HG02623 (cell line): ENCODE measurements around the gene SP7.
"Not testable (repeated sequence)": the region's sequence is repeated elsewhere in the genome, so short reads cannot be mapped to it uniquely, and the experiment has no call there.

Experiments
- ATAC-seq: cut with Tn5 transposase; IDR thresholded peaks from one replicate; pipeline ENCODE4 v1.9.1; 2021; ENCODE audit warnings: moderate library complexity; ENCODE audit not compliant: unreplicated experiment

The SP7 gene

DNA sequence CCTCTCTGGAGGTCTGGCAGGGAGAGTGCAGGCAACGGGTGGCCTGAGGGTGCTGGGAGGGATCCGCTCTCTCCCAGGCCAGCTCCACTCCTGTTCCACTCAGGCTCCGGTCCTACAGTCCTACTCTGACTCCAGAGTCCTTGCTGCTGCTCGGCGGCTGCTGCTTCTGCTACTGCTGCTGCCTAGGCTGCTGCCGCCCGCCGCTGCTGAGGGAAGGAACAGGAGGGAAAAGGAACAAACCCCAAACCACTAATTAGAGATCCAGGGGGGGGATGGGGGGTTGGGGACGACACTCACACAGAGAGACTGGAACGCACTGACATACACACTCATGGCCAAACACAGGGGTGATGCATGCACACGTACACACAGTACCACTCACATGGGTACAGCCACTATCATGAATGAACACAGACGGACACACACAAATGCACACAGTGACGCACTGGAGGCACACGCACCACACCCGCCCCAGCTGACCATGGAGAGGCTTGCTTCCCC, at the start of gene SP7:
Gene SP7 (minus strand): TSS at position 174 of the 501 bp plus-strand sequence. CDS start 708 bp downstream, outside the sequence.
- ATAC-seq: no peak

DNA sequence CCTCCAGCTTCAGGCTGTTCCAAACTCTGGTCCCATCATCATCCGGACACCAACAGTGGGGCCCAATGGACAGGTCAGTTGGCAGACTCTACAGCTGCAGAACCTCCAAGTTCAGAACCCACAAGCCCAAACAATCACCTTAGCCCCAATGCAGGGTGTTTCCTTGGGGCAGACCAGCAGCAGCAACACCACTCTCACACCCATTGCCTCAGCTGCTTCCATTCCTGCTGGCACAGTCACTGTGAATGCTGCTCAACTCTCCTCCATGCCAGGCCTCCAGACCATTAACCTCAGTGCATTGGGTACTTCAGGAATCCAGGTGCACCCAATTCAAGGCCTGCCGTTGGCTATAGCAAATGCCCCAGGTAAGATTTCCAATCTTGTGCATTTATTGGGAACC, 47.1 kb upstream of the SP7 start:
- no peak for ATAC-seq

DNA sequence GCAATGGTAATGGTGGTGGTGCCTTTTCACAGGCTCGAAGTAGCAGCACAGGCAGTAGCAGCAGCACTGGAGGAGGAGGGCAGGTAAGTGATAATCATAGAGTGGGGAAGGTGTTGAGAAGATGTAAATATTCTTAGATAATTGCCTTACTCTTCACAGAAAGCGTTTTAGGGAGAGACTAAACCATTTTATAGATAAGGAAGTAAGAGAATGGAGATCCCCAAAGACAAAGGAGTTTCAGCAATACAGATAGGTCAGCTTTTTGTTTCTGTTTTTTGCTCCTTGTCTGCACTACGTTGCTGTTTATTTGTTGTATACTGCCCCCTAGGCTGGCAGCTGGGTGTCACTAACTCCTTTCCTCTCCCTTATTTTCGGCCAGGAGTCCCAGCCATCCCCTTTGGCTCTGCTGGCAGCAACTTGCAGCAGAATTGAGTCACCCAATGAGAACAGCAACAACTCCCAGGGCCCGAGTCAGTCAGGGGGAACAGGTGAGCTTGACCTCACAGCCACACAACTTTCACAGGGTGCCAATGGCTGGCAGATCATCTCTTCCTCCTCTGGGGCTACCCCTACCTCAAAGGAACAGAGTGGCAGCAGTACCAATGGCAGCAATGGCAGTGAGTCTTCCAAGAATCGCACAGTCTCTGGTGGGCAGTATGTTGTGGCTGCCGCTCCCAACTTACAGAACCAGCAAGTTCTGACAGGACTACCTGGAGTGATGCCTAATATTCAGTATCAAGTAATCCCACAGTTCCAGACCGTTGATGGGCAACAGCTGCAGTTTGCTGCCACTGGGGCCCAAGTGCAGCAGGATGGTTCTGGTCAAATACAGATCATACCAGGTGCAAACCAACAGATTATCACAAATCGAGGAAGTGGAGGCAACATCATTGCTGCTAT, 45.8 kb upstream of the SP7 start:
- no peak for ATAC-seq

DNA sequence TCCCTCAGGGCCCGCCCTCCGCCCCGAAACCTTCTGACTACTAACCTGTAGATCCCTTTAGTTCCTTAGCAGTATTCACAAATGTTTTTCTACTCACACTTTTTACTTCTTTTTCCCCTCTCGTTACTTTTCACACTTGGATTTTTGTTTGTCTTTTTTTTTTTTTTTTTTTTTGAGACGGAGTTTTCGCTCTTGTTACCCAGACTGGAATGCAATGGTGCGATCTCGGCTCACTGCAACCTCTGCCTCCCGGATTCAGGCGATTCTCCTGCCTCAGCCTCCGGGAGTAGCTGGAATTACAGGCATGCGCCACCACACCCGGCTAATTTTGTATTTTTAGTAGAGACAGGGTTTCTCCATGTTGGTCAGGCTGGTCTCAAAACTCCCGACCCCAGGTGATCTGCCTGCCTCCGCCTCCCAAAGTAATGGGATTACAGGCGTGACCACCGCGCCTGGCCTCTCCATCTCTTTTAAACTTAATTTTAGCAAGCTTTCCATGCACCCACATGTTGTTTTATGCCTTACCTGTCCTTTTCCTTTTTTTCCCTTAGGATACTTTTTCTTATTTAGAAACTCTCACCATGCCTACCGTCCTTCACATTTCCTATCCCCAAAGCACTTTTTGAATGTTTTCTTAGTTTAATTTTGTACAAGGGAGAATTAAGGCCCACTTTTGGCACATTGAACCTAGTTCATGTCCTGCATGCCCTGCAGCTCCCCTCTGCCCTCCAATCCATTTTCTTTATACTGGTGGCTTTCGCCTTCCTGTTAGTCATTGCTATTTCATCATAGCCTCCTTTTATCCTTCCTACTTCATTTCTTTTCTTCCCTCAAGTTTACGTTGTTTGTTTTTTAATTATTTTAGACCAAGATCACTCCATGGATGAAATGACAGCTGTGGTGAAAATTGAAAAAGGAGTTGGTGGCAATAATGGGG, 44.9 kb upstream of the SP7 start:
- no peak for ATAC-seq

DNA sequence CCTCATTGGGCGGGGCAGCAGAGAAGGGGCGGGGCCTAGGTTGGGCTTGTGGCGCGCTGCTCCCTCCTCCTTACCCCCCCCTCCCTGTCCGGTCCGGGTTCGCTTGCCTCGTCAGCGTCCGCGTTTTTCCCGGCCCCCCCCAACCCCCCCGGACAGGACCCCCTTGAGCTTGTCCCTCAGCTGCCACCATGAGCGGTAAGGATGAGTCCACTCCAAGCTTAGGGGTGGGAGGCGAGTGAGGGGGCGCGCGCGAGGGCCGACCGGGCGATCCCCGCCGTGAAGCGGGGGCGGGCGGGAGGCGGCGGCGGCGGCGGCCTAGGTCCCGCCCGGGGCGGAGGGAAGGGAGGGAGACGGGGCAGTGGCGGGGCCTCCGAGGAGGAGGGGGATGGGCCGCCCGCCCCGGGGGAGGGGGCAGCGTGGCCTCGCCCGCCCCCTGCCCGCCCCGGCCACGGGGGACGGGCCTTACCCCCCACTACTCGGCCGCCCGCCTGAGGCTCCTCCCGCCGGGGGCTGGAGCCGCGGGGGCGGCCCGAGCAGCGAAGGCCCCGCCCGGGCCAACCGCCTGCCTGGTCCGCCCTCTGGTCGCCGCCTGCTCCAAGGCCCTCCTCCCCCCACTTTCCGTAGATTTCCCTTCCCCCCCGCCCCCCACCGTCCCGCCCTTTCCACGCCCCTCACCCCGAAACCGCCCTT, 44.1 kb upstream of the SP7 start, which contains the start of gene SP1:
Gene SP1 (plus strand): TSS at position 73 of the 690 bp plus-strand sequence. CDS start 116 bp downstream, at position 189.
- peak; percentile 36 for ATAC-seq

DNA sequence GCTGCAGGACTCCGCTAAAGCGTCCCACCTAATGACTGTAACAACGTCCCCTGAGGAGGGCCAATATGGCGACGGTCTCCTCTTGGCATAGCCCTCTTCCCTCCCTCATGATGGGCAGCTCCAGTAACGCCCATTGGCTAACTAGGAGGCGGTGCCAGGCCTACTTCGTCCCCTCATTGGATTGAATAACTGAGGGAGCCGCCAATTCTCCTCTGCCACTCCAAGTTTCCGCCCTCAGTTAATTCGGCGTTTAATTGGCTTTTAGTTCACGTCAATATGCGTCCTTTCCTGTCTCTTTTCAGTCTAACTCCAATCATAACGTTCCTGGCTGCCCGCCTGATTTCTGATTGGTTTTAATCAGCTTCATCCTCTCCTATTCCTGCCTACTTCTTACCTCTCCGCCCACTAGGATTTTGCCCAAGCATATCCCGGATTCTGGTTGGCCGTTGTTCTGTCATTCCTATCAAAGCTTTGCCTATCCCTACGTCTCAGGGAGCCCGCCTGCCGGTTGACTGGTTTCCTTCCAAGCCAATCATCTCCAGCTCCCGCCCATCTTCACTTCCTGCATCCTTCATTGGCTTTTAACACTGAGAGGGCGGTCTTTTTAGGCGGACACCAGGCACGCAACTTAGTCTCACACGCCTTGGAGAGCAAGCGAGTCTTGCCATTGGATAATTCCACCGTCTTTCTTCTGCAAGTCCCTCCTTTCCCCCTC, 43.4 kb upstream of the SP7 start:
- ATAC-seq: peak; percentile 62

DNA sequence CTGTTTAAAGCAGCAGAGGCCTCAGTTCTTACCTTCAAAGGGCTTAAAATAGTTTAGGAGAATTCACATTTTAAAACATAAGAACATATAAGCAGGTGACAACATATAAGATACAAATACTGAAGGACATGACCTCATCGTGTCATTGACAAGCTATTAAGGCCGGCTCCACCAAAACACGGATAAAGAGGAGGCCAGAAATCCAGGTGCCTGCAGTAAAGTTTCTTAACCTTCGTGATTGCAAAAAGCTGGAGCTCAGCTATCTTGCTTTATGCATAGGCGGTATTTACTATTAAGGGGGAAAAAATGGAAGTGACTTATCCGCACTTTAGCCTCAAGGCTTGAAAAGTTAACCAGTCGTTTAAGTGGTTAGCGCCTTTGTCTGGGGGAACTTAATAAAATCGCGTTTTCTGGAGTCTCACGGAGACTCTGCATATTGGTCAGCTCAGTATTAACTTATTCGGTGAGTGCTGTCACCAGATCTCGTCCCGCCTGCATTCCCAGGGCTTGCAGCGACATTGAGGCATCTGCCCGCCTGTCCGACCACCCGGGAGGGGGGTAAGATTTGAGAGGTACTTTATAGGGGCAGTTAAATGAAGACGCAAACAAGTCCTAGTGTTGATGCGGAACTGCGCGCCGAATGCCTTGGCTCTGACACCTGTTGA, 42.7 kb upstream of the SP7 start:
- no peak for ATAC-seq

DNA sequence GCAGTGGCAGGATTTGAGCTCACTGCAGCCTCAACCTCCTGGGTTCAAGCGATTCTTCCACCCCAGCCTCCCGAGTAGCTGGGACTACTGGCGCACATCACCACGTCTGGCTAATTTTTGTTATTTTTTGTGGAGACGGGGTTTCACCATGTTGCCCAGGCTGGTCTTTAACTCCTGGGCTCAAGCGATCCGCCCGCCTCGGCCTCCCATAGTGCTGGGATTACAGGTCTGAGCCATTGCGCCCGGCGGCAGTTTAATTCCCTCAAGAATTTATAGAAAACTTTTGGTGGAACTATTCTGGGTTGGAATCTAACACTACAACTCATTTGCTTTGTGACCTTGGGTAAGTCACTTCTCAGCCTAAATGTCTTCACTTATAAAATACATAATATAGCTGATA, 42.1 kb upstream of the SP7 start:
- no peak for ATAC-seq

DNA sequence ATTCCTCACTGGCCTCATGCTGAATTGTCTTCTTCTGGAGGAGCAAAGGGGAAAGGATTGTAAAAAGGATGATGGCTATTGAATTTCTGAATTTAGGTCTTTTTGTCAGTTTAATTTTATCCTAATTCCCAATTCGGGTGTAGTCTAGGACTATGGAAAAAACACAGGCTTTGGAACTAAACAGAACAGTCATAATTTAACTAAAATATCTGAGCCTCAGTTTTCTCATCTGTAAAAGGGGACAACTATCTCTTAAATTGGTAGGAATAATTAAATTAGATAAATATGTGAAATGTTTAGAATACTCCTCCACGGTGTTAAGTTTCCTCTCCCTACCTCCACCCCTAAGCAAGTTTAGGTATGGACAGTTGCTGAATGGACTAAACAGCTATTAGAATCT, 40.6 kb upstream of the SP7 start:
- ATAC-seq: no peak

DNA sequence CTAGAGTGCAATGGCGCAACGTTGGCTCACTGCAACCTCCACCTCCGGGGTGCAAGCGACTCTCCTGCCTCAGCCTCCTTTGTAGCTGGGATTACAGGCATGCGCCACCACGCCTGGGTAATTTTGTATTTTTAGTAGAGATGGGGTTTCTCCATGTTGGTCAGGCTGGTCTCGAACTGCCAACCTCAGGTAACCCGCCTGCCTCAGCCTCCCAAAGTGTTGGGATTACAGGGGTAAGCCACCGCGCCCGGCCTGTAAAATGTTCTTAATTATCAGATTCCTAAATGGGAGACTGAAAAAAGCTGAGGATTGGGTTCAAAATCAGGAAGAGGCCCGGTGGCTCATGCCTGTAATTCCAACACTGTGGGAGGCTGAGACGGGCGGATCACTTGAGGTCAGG, 38.1 kb upstream of the SP7 start:
- not testable (repeated sequence) for ATAC-seq

DNA sequence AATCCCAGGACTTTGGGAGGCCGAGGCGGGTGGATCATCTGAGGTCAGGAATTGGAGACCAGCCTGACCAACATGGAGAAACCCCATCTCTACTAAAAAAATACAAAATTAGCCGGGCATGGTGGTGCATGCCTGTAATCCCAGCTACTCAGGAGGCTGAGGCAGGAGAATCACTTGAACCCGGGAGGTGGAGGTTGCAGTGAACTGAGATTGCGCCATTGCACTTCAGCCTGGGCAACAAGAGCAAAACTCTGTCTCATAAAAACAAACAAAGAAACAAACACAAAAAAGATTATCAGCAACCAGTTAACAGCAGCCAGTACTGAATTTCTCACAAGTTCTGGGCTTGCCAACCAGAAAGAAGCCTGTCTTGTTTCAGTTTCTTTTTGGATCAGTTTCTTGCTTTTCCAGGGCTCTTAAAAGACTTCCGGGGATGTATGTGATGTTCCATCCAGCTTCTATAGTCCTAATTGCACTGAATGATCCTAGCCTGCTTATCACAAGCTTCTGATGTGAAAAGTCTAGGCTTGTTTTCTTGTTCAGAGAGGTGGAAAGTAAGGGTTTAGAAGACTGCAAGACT, 37.5 kb upstream of the SP7 start:
- not testable (repeated sequence) for ATAC-seq

DNA sequence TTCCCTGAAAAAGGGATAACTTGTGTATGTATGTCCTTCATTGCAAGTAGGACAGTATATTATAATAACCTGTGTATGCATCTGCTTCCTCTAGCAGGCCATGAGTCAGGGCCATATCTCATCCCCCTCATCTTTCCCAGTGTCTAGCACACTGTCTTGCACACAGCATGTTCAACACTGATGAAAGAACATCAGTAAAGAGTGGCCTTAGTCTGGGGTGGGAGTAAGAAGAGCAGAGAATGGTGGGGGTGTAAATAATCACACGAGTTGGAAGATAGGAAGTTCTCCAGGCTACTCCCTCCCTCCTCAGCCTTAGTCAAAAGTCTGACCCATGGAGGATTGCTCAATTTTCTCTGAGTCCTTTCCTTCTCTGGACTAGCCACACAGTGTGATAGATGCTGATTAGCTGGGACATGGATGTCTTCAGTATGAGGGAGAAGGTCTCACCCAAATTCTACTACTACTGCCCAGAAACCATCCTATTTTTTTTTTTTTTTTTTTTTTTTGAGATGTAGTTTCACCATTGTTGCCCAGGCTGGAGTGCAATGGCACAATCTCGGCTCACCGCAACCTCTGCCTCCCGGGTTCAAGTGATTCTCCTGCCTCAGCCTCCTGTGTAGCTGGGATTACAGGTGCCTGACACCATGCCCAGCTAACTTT, 29.2 kb upstream of the SP7 start:
- no peak for ATAC-seq

DNA sequence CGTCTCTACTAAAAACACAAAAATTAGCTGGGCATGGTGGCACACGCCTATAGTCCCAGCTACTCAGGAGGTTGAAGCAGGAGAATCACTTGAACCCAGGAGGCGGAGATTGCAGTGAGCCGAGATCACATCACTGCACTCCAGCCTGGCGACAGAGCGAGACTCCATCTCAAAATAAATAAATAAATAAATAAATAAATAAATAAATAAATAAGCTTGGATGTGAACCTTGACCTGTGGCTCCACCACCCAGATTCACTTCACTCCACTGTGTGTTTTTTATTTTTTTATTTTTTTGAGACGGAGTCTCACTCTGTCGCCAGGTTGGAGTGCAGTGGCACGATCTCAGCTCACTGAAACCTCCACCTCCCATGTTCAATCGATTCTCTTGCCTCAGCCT, 25.5 kb upstream of the SP7 start:
- ATAC-seq: not testable (repeated sequence)

DNA sequence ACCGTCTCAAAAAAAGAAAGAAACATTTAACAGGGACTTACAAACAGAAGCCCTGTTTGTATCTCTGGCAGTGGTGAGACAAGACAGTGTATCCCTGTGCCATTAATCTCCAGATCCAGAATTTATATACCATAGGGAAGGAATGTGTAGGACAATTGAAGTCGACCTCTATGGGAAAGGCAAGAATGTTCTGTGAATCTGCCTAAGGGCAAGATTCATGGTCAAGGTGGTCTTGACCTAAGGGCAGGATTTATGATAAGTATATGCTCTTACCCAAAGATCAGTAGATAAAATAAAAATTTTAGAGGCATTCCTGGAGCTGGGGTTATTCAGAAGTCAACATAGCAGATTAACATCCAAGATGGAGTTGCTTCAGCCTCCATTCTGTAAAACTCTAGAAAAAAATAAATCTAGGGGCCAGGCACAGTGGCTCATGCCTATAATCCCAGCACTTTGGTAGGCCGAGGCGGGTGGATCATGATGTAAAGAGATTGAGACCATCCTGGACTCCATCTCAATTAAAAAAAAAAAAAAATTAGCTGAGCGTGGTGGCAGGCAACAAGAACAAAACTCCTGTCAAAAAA, 22.8 kb upstream of the SP7 start:
- ATAC-seq: no peak

DNA sequence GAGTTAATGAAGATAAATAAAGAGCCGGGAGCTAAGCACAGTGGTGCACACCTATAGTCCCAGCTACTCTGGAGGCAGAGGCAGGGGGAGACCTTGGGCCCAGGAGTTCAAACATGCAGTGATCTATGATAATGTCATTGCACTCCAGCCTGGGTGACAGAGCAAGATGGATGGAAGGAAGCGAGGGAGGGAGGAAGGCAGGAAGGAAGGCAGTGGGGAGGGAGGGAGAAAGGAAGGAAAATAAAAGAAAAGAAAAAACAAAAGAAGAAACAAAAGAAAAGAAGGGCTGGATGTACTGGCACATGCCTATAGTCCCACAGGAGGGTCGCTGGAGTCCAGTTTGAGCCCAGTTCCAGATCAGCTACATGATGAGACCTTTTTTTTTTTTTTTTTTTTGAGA, 19.0 kb upstream of the SP7 start:
- ATAC-seq: no peak

DNA sequence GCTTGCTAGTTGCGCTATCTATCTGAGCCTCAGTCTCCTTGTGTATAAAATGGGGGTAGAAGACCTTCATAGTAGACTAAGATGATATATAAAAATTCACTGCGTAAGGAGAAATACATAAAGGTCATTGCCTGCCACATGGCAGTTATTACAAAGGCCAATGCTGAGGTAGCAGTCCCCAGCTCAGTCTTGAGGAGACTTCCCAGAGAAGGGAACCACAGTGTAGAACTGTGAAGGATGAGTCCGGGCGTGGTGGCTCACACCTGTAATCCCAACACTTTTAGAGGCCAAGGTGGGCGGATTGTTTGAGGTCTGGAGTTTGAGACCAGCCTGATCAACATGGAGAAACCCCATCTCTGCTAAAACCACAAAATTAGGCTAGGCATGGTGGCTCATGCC, 17.1 kb upstream of the SP7 start:
- ATAC-seq: no peak

DNA sequence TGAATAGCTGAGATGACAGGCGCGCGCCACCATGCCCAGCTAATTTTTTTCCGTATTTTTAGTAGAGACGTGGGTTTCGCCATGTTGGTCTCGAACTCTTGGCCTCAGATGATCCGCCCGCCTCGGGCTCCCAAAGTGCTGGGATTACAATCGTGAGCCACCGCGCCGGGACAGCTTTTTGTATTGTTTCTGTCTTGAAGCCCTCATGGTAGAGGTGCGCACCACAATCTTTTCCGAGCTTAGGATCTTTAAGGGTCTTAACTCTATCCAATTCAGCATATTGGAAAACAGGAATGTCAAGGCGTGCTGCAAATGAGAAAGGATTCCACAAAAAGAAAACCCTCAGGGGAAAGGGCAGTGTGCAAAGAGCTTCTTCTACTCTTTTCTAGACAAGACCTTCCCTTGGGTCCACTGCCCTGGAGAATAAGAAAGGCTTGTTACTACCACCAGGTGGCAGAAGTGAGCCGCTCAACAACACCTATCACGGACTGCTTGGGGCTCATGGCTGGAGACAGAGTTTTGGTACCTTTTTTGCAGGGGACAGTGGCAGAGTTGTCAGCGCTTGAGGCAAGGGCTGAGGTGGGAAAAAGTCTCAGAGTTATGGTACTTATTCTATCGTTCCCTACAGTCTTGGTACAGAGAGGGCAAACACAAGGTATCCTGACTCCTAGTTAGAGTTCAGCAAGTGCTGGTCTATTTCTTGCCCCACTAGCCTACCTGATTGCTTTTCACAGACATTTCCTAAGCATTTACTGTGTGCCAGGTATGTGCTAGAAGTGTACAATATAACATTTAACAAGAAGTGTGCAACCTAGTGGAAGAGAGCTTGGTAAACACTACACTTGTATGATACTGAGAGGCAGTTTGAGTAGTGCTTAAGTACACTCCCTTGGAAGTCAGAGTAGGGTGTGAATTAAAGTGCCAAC, 16.4 kb upstream of the SP7 start:
- peak; percentile 73 for ATAC-seq
